ENCODE measurements around the gene CSAD.

DNA sequence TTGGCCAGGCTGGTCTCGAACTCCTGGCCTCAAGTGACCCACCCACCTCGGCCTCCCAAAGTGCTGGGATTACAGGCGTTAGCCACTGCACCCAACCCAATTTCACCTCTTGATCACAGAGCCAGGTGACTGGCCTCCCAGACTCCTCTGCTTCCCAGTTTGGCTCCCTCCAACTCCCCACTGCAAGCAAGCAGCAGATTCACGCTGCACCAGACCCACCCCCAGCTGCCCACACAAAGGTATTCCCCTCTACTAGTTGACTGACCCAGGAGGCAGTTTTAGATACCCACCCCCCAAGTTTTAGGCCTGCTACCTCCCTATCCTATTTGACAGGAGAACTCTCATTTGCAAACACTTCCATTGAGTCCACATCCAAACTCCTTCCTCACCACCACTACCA is 46.1 kb upstream of the CSAD start:
- no peak for TF ChIP-seq EZH2phosphoT487 (IDR thresholded peaks at IDR 0.05; ENCODE audit: borderline replicate concordance, low read depth, low read length)
- TF ChIP-seq, protein P1, sequence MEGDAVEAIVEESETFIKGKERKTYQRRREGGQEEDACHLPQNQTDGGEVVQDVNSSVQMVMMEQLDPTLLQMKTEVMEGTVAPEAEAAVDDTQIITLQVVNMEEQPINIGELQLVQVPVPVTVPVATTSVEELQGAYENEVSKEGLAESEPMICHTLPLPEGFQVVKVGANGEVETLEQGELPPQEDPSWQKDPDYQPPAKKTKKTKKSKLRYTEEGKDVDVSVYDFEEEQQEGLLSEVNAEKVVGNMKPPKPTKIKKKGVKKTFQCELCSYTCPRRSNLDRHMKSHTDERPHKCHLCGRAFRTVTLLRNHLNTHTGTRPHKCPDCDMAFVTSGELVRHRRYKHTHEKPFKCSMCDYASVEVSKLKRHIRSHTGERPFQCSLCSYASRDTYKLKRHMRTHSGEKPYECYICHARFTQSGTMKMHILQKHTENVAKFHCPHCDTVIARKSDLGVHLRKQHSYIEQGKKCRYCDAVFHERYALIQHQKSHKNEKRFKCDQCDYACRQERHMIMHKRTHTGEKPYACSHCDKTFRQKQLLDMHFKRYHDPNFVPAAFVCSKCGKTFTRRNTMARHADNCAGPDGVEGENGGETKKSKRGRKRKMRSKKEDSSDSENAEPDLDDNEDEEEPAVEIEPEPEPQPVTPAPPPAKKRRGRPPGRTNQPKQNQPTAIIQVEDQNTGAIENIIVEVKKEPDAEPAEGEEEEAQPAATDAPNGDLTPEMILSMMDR (conservative IDR thresholded peaks at IDR 0.05; ENCODE audit: low read length), result no peak

Measured in OCI-LY7 (cell line).